HG03442 (cell line): ENCODE data around the gene CLDN6.
"Not testable (repeated sequence)": the region's sequence is repeated elsewhere in the genome, so short reads cannot be mapped to it uniquely, and the experiment has no call there.

Experiments used
- ATAC-seq: cut with Tn5 transposase; IDR thresholded peaks from one replicate; pipeline ENCODE4 v1.9.1; 2021; ENCODE audit warnings: mild to moderate bottlenecking, moderate library complexity; ENCODE audit not compliant: unreplicated experiment

CLDN6 gene

DNA sequence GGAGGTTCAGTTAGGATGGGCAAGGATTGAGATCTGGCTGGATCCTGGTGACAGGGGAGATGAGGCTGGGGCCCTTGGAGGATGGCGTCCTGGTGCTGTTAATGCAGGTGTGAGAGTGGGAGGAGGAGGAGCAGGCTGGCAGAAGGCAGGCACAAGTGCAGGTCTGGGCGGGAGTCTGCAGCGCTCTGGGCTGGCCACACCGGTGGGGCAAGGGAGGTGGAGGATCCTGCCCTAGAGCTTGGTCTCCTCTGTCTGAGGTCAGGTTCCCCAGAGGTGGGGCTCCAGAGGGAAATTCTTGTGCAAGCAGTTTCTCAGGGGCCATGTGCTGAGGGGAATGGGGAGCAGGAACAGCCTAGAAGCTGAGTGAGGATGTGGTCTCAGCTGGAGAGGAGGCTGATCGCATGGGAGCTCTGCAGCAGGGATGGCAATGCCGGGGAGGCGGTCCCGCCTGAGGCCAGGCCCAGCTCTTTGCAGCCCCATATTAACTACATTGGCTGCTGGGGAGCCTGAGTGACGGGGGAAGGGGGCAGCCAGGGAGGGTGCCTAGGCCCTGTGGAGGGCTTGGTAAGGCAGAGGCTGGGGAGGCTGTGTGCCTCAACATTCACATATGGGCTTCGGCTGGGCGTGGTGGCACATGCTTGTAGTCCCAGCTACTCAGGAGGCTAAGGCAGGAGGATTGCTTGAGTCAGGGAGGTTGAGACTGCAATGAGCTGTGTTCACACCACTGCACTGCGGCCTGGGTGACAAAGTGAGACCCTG is 34.8 kb upstream of the CLDN6 start:
- not testable (repeated sequence) for ATAC-seq

DNA sequence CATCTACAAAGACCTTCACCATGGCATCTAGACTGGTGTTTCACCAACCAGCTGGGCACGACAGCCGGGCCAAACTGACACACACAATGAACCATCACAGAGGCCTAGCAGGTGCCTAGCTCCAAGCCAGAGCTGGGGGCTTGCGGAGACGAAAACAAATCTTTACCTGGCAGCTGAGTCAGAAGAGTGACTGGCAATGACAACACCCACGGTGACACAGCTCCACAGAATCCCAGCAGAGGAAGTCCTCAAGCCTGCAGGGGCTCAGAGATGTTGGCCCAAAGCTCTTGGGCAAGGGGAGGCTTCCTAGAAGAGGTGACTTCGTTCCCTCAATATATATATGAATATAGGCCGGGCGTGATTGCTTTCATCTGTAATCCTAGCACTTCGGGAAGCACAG is 33.5 kb upstream of the CLDN6 start:
- ATAC-seq = no peak

GRCh38 chr16:3051009-3051408 is 33.0 kb upstream of the CLDN6 start:
- no peak for ATAC-seq

DNA sequence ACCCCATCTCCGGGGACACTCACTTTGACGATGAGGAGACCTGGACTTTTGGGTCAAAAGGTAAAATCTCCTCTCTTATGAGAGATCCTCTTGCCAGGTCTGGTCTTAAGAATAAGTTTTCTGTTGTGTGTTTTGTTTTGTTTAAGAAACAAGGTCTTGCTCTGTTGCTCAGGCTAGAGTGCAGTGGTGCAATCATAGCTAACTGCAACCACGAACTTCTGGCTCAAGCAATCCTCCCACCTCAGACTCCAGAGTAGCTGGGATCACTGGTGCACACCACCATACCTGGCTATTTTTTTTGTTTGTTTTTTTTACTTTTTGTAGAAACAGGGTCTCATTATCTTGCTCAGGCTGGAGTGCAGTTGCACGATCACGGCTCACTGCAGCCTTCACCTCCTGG is 32.5 kb upstream of the CLDN6 start:
- ATAC-seq = no peak

DNA sequence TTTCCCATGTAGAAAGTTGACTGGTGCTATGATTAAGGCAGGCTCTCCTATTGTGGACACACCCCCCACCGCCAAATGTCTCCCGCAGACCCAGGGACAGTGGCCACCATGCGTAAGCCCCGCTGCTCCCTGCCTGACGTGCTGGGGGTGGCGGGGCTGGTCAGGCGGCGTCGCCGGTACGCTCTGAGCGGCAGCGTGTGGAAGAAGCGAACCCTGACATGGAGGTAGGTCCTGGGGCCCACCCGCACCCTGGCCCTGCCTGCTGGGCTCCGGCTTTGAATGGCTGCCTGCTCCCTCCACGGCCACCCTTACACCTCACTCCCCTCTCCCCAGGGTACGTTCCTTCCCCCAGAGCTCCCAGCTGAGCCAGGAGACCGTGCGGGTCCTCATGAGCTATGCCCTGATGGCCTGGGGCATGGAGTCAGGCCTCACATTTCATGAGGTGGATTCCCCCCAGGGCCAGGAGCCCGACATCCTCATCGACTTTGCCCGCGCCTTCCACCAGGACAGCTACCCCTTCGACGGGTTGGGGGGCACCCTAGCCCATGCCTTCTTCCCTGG is 32.0 kb upstream of the CLDN6 start:
- no peak for ATAC-seq

- ATAC-seq = no peak
These were observed 29.4 kb upstream of the CLDN6 start for GRCh38 chr16:3047387-3047720.

DNA sequence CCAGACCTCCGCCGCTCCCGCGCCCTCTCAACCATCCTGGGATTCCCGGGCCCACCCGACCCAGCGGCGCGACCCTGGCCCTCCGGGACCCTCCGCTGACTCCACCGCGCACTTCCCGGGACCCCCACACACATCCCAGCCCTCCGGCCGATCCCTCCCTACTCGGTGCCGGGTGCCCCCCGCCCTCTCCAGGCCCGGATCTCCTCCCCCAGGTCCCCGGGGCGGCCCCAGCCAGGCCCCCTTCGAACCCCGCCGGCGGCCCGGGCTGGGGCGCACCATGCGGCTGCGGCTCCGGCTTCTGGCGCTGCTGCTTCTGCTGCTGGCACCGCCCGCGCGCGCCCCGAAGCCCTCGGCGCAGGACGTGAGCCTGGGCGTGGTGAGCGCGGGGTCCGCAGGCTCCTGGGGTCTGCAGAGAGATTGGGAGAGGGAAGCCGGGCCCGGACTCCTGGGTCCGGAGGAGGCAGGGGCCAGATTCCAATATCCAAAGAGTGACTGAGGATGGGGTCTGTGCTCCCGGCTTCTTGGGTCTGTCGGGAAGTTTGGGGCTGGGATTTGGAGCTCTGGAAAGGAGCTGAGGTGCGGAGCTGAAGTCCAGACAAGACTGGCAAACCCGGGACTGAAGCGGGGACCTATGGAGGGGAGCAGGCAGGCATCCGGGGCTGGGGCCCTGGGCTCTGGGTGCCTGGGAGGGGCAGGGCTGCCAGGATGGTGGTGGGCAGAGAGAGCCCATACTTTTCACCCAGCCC is 28.8 kb upstream of the CLDN6 start:
- no peak for ATAC-seq

- ATAC-seq = no peak
These were observed 28.0 kb upstream of the CLDN6 start, which contains the start of gene MMP25 for GRCh38 chr16:3045758-3046640. MMP25 (plus strand) TSS chr16:3046561; CDS start chr16:3046918, 357 bp downstream.

- no peak for ATAC-seq
These were observed 26.7 kb upstream of the CLDN6 start for GRCh38 chr16:3044708-3045107.

DNA sequence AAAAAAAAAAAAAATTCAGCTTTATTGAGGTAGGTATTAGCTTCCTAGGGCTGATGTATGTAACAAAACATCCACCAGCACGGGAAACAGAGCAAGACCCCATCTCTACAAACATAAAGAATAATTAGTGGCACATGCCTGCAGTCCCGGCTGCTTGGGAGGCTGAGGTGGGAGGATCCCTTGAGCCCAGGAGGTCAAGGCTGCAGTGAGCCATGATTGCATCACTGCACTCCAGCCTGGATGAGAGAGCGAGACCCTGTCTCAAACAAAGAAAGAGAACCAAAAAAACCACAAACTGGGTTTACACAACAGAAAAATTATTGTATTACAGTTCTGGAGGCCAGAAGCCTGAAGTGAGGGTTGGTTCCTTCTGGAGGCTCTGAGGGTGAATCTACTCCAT is 24.4 kb upstream of the CLDN6 start:
- no peak for ATAC-seq

DNA sequence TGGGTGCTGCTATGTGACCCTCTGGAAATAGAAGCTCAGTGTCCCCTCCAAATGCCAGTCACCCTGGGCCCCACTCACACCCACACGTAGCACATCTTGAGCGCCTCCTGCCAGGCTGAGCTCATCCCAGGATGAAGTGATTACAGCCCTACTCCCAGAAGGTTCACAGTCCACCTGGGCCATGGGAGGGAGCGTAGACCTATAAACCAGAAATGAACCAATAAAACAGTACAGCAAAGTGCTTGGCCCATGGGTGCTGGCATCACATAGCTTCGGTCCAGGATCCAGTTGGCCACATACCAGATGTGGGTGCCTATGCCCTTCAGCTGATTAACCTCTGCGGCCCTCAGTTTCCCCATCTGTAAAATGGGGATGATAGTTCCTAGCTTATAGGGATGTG is 20.9 kb upstream of the CLDN6 start:
- ATAC-seq = no peak

- no peak for ATAC-seq
These were observed 20.3 kb upstream of the CLDN6 start for GRCh38 chr16:3038256-3038655.

GRCh38 chr16:3036726-3037315 is 18.8 kb upstream of the CLDN6 start, which contains the start of gene BICDL2:
BICDL2 (minus strand) TSS chr16:3036944; CDS start chr16:3035496, 1,448 bp downstream.
- ATAC-seq = no peak

DNA sequence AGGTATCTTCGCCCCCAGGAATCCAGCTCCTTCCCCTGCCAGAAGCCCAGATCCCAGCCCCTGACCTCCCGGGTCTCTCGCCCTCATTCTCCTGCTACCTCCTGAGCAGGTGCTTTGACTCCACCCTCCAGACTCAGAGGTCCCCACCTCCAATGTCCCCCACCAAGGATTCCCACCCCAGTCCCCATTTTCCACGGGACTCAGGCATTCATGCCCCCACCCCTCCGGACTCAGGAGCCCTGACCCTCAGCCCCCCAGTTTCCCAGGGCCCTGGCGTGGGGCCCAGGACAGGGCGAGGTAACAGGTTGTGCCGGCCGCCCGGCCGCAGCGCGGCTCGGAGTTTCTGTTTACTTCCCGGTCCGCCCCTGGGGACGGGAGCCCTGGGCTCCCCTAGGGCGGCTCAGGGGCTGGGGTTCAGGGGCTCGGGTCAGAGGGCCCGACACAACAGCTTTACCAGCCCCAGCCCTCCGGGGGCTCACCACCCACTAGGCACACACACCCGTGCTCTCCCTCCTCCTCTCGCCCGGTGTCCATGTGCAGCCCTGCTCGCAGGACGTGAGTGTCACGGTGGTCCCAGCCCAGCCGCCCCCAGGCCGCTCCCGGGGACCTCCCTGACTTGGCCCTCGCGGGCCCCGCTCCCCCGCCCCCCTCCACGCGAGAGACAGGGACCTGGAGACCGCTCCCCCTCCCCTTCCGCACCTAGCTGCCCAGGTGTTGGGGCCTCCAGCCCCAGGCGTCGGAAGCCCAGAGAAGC is 18.2 kb upstream of the CLDN6 start:
- ATAC-seq = no peak

- ATAC-seq = no peak
These were observed 17.4 kb upstream of the CLDN6 start for GRCh38 chr16:3035289-3035971.

GRCh38 chr16:3032624-3033023 is 14.6 kb upstream of the CLDN6 start:
- no peak for ATAC-seq

DNA sequence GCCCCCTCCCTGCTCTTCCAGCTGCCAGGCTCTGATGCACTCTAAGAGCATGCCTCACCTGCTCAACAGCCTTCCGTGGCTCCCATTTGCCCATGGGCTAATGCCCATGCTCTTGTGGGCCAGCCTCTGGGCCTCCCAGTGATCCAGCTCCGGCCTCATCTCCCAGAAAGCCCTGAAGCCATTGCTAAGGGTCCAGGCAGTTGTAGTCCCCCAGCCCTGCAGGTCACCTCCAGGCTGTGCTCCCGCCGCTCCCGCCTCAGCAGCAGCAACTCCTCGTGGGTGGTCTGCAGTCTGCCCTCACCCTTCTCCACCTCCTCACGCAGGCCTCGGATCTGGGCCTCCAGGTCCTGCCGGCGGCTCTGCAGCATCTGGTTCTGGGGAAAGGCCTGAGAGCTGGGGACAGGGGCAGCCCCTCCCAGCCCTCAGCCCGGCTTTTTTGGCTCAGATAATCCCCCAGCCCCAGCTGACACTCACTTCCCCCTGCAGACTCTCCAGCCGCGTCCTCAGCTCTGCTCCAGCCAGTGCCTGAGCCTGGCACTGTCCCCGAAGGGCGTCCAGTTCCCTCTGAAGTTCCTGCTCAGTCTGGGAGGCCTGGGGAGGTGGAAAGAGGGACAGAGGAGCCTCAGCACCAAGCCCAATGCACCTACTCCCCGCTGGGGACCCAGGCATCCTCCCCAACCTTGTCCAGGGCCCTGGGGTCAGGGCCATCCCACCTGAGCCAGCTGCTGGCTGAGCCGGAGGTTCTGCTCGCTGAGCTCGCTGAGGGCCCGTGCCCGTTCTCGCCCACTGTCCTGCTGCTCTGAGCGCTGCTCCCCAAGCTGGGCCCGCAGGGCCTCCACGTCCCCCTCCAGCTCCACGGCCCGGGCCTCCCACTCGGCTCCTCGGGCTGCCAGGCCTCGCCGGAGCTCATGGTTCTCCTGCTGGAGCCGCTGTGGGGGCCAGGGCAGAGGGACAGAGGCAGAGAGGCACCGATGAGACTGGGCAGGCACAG is 12.5 kb upstream of the CLDN6 start:
- ATAC-seq = no peak
